CD4-positive, alpha-beta T cell treated with Interleukin-21 for 1 hour (primary cell): ENCODE measurements around the gene TMED1.
A peak's percentile ranks its signal among the peaks of the same experiment; 100 is the strongest.
"Not testable (repeated sequence)": the region's sequence is repeated elsewhere in the genome, so short reads cannot be mapped to it uniquely, and the experiment has no call there.

Source experiments
- DNase-seq: peaks from one replicate; pipeline ENCODE4 v3.0.0-alpha.2; 2020

Gene TMED1

GRCh38 chr19:10861103-10861651, 25.2 kb upstream of the TMED1 start:
- DNase-seq = peak; percentile 43

GRCh38 chr19:10858204-10858828, 22.3 kb upstream of the TMED1 start:
- DNase-seq = peak; percentile 30

- not testable (repeated sequence) for DNase-seq
Measured at GRCh38 chr19:10856899-10857298, 20.9 kb upstream of the TMED1 start.

GRCh38 chr19:10855879-10856522, 20.0 kb upstream of the TMED1 start:
- peak; percentile 35 for DNase-seq

GRCh38 chr19:10854350-10855089, 18.5 kb upstream of the TMED1 start:
- no peak for DNase-seq

- DNase-seq = no peak
Measured at GRCh38 chr19:10852941-10853340, 16.9 kb upstream of the TMED1 start.

- DNase-seq = no peak
Measured at GRCh38 chr19:10852098-10852800, 16.2 kb upstream of the TMED1 start.

GRCh38 chr19:10850631-10851030, 14.6 kb upstream of the TMED1 start:
- no peak for DNase-seq

- no peak for DNase-seq
Measured at GRCh38 chr19:10848230-10848856, 12.3 kb upstream of the TMED1 start, which contains the start of gene C19orf38. Gene C19orf38, plus strand, starts transcription at chr19:10848415. Its CDS starts 94 bp downstream, at chr19:10848509.

- no peak for DNase-seq
Measured at GRCh38 chr19:10846500-10847202, 10.6 kb upstream of the TMED1 start.

- DNase-seq = no peak
Measured at GRCh38 chr19:10842788-10843187, 6.8 kb upstream of the TMED1 start.

GRCh38 chr19:10839114-10840050, 3.4 kb upstream of the TMED1 start:
- DNase-seq = no peak

- DNase-seq = no peak
Measured at GRCh38 chr19:10838377-10838776, 2.4 kb upstream of the TMED1 start.

GRCh38 chr19:10837649-10838048, 1.6 kb upstream of the TMED1 start:
- not testable (repeated sequence) for DNase-seq

GRCh38 chr19:10836479-10837330, 693 bp upstream of the TMED1 start:
- DNase-seq = peak; percentile 89

GRCh38 chr19:10835089-10835753, 791 bp downstream of the TMED1 start:
- no peak for DNase-seq

GRCh38 chr19:10832939-10833296, 3.1 kb downstream of the TMED1 start:
- DNase-seq = no peak

GRCh38 chr19:10831987-10832938, 3.7 kb downstream of the TMED1 start:
- no peak for DNase-seq
